Stromal cell of bone marrow (primary cell): Measurements from ENCODE around the gene RASL12.
A peak's percentile ranks its signal among the peaks of the same experiment; 100 is the strongest.
"Not testable (repeated sequence)": the region's sequence is repeated elsewhere in the genome, so short reads cannot be mapped to it uniquely, and the experiment has no call there.

Source experiments
- DNase-seq: peaks from one replicate; pipeline ENCODE4 v3.0.0-alpha.2; 2012; ENCODE audit warnings: low read depth

RASL12 gene

GRCh38 chr15:65067645-65068402 is at the start of gene RASL12:
RASL12 (minus strand) TSS chr15:65067991; CDS start chr15:65067835, 156 bp downstream.
- no peak for DNase-seq

- no peak for DNase-seq
These were observed 47.8 kb upstream of the RASL12 start for GRCh38 chr15:65115542-65115941.

- DNase-seq: no peak
These were observed 47.3 kb upstream of the RASL12 start, which contains the start of gene UBAP1L for GRCh38 chr15:65115086-65115485. UBAP1L (minus strand) TSS chr15:65115200; CDS start chr15:65106215, 8,985 bp downstream.

GRCh38 chr15:65110676-65111292 is 43.0 kb upstream of the RASL12 start:
- peak; percentile 33 for DNase-seq

- no peak for DNase-seq
These were observed 38.3 kb upstream of the RASL12 start for GRCh38 chr15:65106011-65106590.

- no peak for DNase-seq
These were observed 37.2 kb upstream of the RASL12 start for GRCh38 chr15:65105038-65105437.

GRCh38 chr15:65102912-65103311 is 35.1 kb upstream of the RASL12 start:
- DNase-seq: no peak

GRCh38 chr15:65101891-65102708 is 34.3 kb upstream of the RASL12 start:
- DNase-seq: no peak

- DNase-seq: peak; percentile 38
These were observed 33.7 kb upstream of the RASL12 start for GRCh38 chr15:65101411-65101890.

GRCh38 chr15:65100442-65100841 is 32.7 kb upstream of the RASL12 start:
- no peak for DNase-seq

GRCh38 chr15:65099801-65100200 is 32.0 kb upstream of the RASL12 start:
- DNase-seq: not testable (repeated sequence)

- no peak for DNase-seq
These were observed 31.5 kb upstream of the RASL12 start for GRCh38 chr15:65099336-65099735.

- DNase-seq: no peak
These were observed 30.0 kb upstream of the RASL12 start for GRCh38 chr15:65097651-65098263.

- no peak for DNase-seq
These were observed 28.9 kb upstream of the RASL12 start for GRCh38 chr15:65096481-65097385.

- no peak for DNase-seq
These were observed 27.9 kb upstream of the RASL12 start for GRCh38 chr15:65095747-65096104.

- DNase-seq: no peak
These were observed 27.4 kb upstream of the RASL12 start for GRCh38 chr15:65095011-65095746.

GRCh38 chr15:65094294-65094995 is 26.7 kb upstream of the RASL12 start:
- DNase-seq: no peak

GRCh38 chr15:65093793-65094170 is 26.0 kb upstream of the RASL12 start:
- not testable (repeated sequence) for DNase-seq
